ENCODE data around the gene TRIM72. TPM values are rescaled to one million over a fixed set of nuclear protein-coding genes. Genes with fewer than 3 reads are reported as not detected.
A peak's percentile ranks its signal among the peaks of the same experiment; 100 is the strongest.

The TRIM72 gene
- total RNA-seq, 1 donor from 2014 or later = 0.18 TPM

DNA sequence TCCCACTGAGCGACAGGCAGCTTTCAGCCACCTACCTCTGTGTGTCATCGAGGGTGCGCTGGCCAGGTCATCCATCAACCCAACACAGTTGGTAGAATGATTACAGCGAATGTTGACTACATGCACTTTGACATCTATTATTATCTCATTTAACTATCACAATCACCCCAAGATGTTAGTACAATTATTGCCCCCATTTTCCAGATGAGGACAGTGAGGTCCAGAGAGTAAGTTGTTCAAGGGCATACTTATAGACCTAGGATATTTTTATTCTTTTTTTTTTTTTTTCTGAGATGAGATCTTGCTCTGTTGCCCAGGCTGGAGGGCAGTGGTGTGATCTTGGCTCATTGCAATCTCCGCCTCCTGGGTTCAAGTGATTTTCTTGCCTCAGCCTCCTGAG lies 37.5 kb downstream of the TRIM72 start:
- no peaks in the 10 kb centered on the region for H3K9me3 Mint-ChIP-seq (ENCODE audit: unreplicated experiment)
- H3K36me3 Mint-ChIP-seq (ENCODE audit: low read depth, unreplicated experiment) = no peaks in the 10 kb centered on the region
- H3K4me3 Mint-ChIP-seq (ENCODE audit: unreplicated experiment) = no peak overlapping the region
- H3K27me3 Mint-ChIP-seq (ENCODE audit: unreplicated experiment) = peaks cover 3% of the 10 kb centered on the region
- peaks cover 5% of the 10 kb centered on the region for H3K4me1 Mint-ChIP-seq (ENCODE audit: unreplicated experiment)
- TF ChIP-seq, protein P1, sequence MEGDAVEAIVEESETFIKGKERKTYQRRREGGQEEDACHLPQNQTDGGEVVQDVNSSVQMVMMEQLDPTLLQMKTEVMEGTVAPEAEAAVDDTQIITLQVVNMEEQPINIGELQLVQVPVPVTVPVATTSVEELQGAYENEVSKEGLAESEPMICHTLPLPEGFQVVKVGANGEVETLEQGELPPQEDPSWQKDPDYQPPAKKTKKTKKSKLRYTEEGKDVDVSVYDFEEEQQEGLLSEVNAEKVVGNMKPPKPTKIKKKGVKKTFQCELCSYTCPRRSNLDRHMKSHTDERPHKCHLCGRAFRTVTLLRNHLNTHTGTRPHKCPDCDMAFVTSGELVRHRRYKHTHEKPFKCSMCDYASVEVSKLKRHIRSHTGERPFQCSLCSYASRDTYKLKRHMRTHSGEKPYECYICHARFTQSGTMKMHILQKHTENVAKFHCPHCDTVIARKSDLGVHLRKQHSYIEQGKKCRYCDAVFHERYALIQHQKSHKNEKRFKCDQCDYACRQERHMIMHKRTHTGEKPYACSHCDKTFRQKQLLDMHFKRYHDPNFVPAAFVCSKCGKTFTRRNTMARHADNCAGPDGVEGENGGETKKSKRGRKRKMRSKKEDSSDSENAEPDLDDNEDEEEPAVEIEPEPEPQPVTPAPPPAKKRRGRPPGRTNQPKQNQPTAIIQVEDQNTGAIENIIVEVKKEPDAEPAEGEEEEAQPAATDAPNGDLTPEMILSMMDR (IDR thresholded peaks at IDR 0.05; ENCODE audit: unreplicated experiment) = no peak
- no peak overlapping the region for H3K27ac Mint-ChIP-seq (ENCODE audit: unreplicated experiment)
- no peak for DNase-seq (ENCODE audit: low spot score)

DNA sequence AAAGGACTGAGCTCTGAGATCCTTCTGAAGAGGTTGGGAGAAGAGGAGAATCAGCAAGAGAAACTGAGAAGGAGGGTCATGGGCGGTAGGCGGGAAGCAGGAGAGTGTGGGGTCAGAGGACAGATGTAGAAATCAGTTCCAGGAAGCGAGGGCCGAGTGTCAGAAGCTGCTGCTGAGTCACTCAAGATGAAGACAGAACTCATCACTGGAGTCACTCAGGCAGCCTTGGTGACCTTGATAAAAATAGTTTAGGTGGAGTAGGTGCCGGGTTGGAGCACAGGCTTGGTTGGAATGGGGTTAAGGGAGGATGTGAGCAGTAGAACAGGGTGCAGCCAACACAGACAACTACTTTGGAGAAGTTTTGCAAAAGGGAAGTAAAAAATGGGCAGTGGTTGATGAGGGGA lies 39.7 kb downstream of the TRIM72 start:
- no peak overlapping the region for H3K27ac Mint-ChIP-seq (ENCODE audit: unreplicated experiment)
- TF ChIP-seq, protein P1 (IDR thresholded peaks at IDR 0.05; ENCODE audit: unreplicated experiment) = no peak
- H3K36me3 Mint-ChIP-seq (ENCODE audit: low read depth, unreplicated experiment) = no peaks in the 10 kb centered on the region
- H3K4me1 Mint-ChIP-seq (ENCODE audit: unreplicated experiment) = peaks cover 5% of the 10 kb centered on the region
- no peak for DNase-seq (ENCODE audit: low spot score)
- H3K4me3 Mint-ChIP-seq (ENCODE audit: unreplicated experiment) = peak overlapping the region; percentile 43
- no peaks in the 10 kb centered on the region for H3K9me3 Mint-ChIP-seq (ENCODE audit: unreplicated experiment)
- peaks cover 7% of the 10 kb centered on the region for H3K27me3 Mint-ChIP-seq (ENCODE audit: unreplicated experiment)

DNA sequence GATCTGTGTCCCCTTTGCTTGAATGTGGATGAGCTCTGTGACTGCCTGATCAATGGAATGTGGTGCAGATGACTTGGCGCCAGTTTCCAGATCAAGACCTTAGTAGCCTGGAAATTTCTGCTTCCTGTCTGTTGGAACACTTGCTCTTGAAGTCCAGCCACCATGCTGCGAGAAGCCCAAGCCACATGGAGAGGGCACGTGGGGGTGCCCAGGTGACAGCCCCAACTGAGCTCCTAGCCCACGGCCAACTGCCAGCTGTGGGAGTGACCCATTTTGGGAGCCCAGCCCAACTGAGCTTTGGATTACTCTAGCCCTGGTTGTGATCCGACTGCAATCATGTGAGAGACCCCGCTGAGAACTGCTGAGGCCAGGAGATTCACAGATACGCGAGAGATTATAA lies 42.5 kb downstream of the TRIM72 start:
- no peak for DNase-seq (ENCODE audit: low spot score)
- no peak overlapping the region for H3K27ac Mint-ChIP-seq (ENCODE audit: unreplicated experiment)
- H3K9me3 Mint-ChIP-seq (ENCODE audit: unreplicated experiment) = no peaks in the 10 kb centered on the region
- H3K4me3 Mint-ChIP-seq (ENCODE audit: unreplicated experiment) = no peak overlapping the region
- peaks cover 5% of the 10 kb centered on the region for H3K4me1 Mint-ChIP-seq (ENCODE audit: unreplicated experiment)
- H3K27me3 Mint-ChIP-seq (ENCODE audit: unreplicated experiment) = peaks cover 7% of the 10 kb centered on the region
- TF ChIP-seq, protein P1 (IDR thresholded peaks at IDR 0.05; ENCODE audit: unreplicated experiment) = no peak
- no peaks in the 10 kb centered on the region for H3K36me3 Mint-ChIP-seq (ENCODE audit: low read depth, unreplicated experiment)

DNA sequence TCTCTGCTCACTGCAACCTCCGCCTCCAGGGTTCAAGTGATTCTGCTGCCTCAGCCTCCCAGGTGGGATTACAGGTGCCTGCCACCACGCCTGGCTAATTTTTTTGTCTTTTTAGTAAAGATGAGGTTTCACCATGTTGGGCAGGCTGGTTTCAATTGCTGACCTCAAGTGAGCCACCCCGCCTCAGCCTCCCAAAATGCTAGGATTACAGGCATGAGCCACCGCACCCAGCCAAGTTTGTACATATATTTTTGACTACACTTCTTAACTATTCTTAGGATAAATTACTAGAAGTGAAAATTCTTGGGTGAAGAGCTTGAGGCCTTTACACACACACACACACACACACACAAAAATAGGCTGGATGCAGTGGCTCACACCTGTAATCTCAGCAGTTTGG lies 44.4 kb downstream of the TRIM72 start:
- H3K27me3 Mint-ChIP-seq (ENCODE audit: unreplicated experiment) = peaks cover 4% of the 10 kb centered on the region

DNA sequence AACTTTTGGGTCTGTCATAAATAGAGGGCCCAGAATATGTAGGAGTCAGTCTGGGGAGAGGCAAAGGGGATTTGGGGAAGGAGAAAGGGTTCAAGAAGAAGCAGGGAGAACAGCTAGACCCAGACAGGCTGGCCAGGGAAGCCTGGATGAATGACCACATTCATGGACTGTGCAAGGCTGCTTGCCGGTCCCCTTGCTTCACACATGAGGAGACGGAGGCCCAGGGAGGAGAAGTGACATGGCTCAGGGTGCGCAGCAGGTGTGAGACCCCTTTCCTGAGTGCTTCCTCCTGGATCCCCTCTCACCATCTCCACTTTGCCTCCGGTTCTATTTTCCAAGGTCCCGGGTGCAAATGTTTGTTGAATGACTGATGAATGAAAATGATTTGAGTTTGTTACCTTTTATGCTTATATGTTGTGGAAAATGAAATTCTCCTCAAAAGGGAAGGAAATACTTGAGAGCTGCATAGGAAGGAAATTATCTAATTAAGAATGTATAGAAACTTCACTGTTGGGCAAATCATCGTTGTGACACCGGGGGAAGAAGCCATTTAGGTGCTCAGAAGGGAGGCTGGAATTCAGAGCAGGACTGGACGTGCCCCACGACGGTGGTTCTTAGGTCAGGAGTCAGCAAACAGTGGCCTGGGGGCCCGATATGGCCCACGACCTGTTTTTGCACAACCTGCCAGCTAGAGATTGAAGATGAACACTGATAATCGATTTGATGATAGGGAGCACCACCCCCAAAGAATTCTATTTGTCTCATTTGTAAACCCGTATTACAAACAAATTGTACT lies 46.4 kb downstream of the TRIM72 start:
- Mint-ChIP-seq H3K4me1 (ENCODE audit: unreplicated experiment) (no peaks in the 10 kb centered on the region), H3K36me3 (ENCODE audit: low read depth, unreplicated experiment) (no peaks in the 10 kb centered on the region), H3K4me3 (ENCODE audit: unreplicated experiment) (no peak overlapping the region), H3K9me3 (ENCODE audit: unreplicated experiment) (no peaks in the 10 kb centered on the region), H3K27me3 (ENCODE audit: unreplicated experiment) (peaks cover 4% of the 10 kb centered on the region), H3K27ac (ENCODE audit: unreplicated experiment) (no peak overlapping the region)
- TF ChIP-seq, protein P1 (IDR thresholded peaks at IDR 0.05; ENCODE audit: unreplicated experiment) = no peak
- no peak for DNase-seq (ENCODE audit: low spot score)

More for the DNA sequence above, 44.4 kb downstream of the TRIM72 start:
- Mint-ChIP-seq H3K9me3 (ENCODE audit: unreplicated experiment) (no peaks in the 10 kb centered on the region), H3K36me3 (ENCODE audit: low read depth, unreplicated experiment) (no peaks in the 10 kb centered on the region), H3K4me3 (ENCODE audit: unreplicated experiment) (no peak overlapping the region), H3K27ac (ENCODE audit: unreplicated experiment) (no peak overlapping the region), H3K4me1 (ENCODE audit: unreplicated experiment) (peaks cover 5% of the 10 kb centered on the region)
- no peak for DNase-seq (ENCODE audit: low spot score)
- TF ChIP-seq, protein P1 (IDR thresholded peaks at IDR 0.05; ENCODE audit: unreplicated experiment) = no peak
